GM23338 (cell line): ENCODE data around the gene PTPRC. TPM values are rescaled to one million over a fixed set of nuclear protein-coding genes. Genes with fewer than 3 reads are reported as not detected.

ENCODE experiments used
- ATAC-seq: fragments of 200-7000 bp; cut with Tn5 transposase; 3 replicates; pipeline ENCODE4 v1.9.1; 2020
- DNase-seq: peaks from one replicate; pipeline ENCODE4 v3.0.0-alpha.2; 2015; ENCODE audit warnings: low spot score
- H2AFZ ChIP-seq: fragments of 200-600 bp; sonication (generic); 2 replicates; pipeline ENCODE4 v1.8.0; 2016; ENCODE audit warnings: antibody characterized with exemption, mild to moderate bottlenecking, moderate library complexity
- H3F3A ChIP-seq: fragments of 200-600 bp; sonication (generic); replicated peaks from 2 replicates; pipeline ENCODE4 v1.8.0; 2017; ENCODE audit warnings: antibody characterized with exemption, mixed run types, low read depth
- H3K27ac ChIP-seq: fragments of 200-600 bp; sonication (generic); 2 replicates; pipeline ENCODE4 v1.6.1; 2016; ENCODE audit warnings: low read depth
- H3K27me3 ChIP-seq: fragments of 200-600 bp; sonication (generic); 2 replicates; pipeline ENCODE4 v1.8.0; 2016; ENCODE audit warnings: mild to moderate bottlenecking, mixed run types, moderate library complexity; ENCODE audit not compliant: insufficient read depth
- H3K36me3 ChIP-seq: fragments of 200-600 bp; sonication (generic); 2 replicates; pipeline ENCODE4 v1.8.0; 2016; ENCODE audit warnings: mild to moderate bottlenecking; ENCODE audit not compliant: insufficient read depth
- H3K4me1 ChIP-seq: fragments of 200-600 bp; sonication (generic); 2 replicates; pipeline ENCODE4 v1.8.0; 2016; ENCODE audit warnings: mild to moderate bottlenecking, moderate library complexity; ENCODE audit not compliant: insufficient read depth
- H3K4me2 ChIP-seq: fragments of 200-600 bp; sonication (generic); 2 replicates; pipeline ENCODE4 v1.7.1; 2017; ENCODE audit warnings: mixed run types
- H3K4me3 ChIP-seq: fragments of 200-600 bp; sonication (generic); 2 replicates; pipeline ENCODE4 v1.6.1; 2016; ENCODE audit warnings: mixed run types
- H3K79me2 ChIP-seq: fragments of 200-600 bp; sonication (generic); replicated peaks from 2 replicates; pipeline ENCODE4 v1.8.0; 2017; ENCODE audit warnings: mild to moderate bottlenecking; ENCODE audit not compliant: insufficient read depth
- H3K9me2 ChIP-seq: fragments of 200-600 bp; sonication (generic); 2 replicates; pipeline ENCODE4 v1.8.0; 2017; ENCODE audit not compliant: insufficient read depth
- H4K20me1 ChIP-seq: fragments of 200-600 bp; sonication (generic); replicated peaks from 2 replicates; pipeline ENCODE4 v1.8.0; 2017; ENCODE audit warnings: mild to moderate bottlenecking; ENCODE audit not compliant: insufficient read depth
- H3K27ac Mint-ChIP-seq: 2 replicates; pipeline ENCODE4 v1.8.0; 2020; ENCODE audit warnings: inconsistent platforms, mild to moderate bottlenecking, moderate library complexity, mixed read lengths
- H3K27me3 Mint-ChIP-seq: 3 replicates; pipeline ENCODE4 v1.8.0; 2022; ENCODE audit warnings: low read depth, mild to moderate bottlenecking, moderate library complexity, mixed read lengths, inconsistent platforms; ENCODE audit not compliant: insufficient read depth, poor library complexity
- H3K36me3 Mint-ChIP-seq: 3 replicates; pipeline ENCODE4 v1.8.0; 2021; ENCODE audit warnings: low read depth, mild to moderate bottlenecking, inconsistent platforms, moderate library complexity, mixed read lengths
- H3K4me1 Mint-ChIP-seq: 3 replicates; pipeline ENCODE4 v1.8.0; 2020; ENCODE audit warnings: mild to moderate bottlenecking, inconsistent platforms, mixed read lengths
- H3K4me3 Mint-ChIP-seq: 3 replicates; pipeline ENCODE4 v1.8.0; 2021; ENCODE audit warnings: moderate library complexity, mild to moderate bottlenecking, inconsistent platforms, mixed read lengths
- H3K9me3 Mint-ChIP-seq: 3 replicates; pipeline ENCODE4 v1.8.0; 2020; ENCODE audit warnings: moderate library complexity, mild to moderate bottlenecking, inconsistent platforms, mixed read lengths
- CREB1 ChIP-seq: fragments of 250-450 bp; sonication (Bioruptor Pico); IDR thresholded peaks from 2 replicates; pipeline ENCODE4 v1.5.0; 2020; ENCODE audit warnings: low read depth, mild to moderate bottlenecking, moderate library complexity
- CTCF ChIP-seq, 2 experiments: fragments of 200-600 bp in 1 of 2; sonication (generic) in 1 of 2; conservative IDR thresholded peaks; 2 replicates each; pipeline versions ENCODE4 v1.5.1 to v1.6.1; 2016 to 2017; ENCODE audit warnings: antibody characterized with exemption in 2 of 2, low read depth in 2 of 2, mild to moderate bottlenecking in 2 of 2, moderate library complexity in 1 of 2
- ETS1 ChIP-seq: IDR thresholded peaks from 2 replicates; pipeline ENCODE4 v1.6.1; 2016; ENCODE audit warnings: antibody characterized with exemption
- EZH2 ChIP-seq: fragments of 200-600 bp; sonication (generic); IDR thresholded peaks from one replicate; pipeline ENCODE4 v1.8.0; 2017; ENCODE audit warnings: antibody characterized with exemption, mild to moderate bottlenecking, low read depth; ENCODE audit not compliant: unreplicated experiment
- EZH2phosphoT487 ChIP-seq: fragments of 200-600 bp; sonication (generic); IDR thresholded peaks from one replicate; pipeline ENCODE4 v1.8.1; 2018; ENCODE audit warnings: antibody characterized with exemption; ENCODE audit not compliant: unreplicated experiment
- JUNB ChIP-seq: IDR thresholded peaks from one replicate; pipeline ENCODE4 v1.6.1; 2016; ENCODE audit warnings: antibody characterized with exemption; ENCODE audit not compliant: unreplicated experiment
- NANOG ChIP-seq: IDR thresholded peaks from 2 replicates; pipeline ENCODE4 v1.6.1; 2016; ENCODE audit warnings: antibody characterized with exemption, borderline replicate concordance
- POLR2AphosphoS5 ChIP-seq: IDR thresholded peaks from 2 replicates; pipeline ENCODE4 v1.6.1; 2016; ENCODE audit warnings: antibody characterized with exemption, low read depth
- REST ChIP-seq: IDR thresholded peaks from one replicate; pipeline ENCODE4 v1.6.1; 2018; ENCODE audit warnings: antibody characterized with exemption; ENCODE audit not compliant: unreplicated experiment
- STAT1 ChIP-seq: IDR thresholded peaks from one replicate; pipeline ENCODE4 v1.6.1; 2016; ENCODE audit warnings: antibody characterized with exemption; ENCODE audit not compliant: unreplicated experiment
- ZNF114 ChIP-seq: fragments of 250-450 bp; sonication (Bioruptor Pico); IDR thresholded peaks from 2 replicates; pipeline ENCODE4 v1.5.0; 2020; ENCODE audit warnings: mild to moderate bottlenecking, moderate library complexity
- ZNF331 ChIP-seq: fragments of 250-450 bp; sonication (Bioruptor Pico); IDR thresholded peaks from 2 replicates; pipeline ENCODE4 v1.5.0; 2020; ENCODE audit warnings: low read depth, mild to moderate bottlenecking, moderate library complexity
- ZNF462 ChIP-seq: fragments of 250-450 bp; sonication (Bioruptor Pico); IDR thresholded peaks from 2 replicates; pipeline ENCODE4 v1.5.0; 2020; ENCODE audit warnings: mild to moderate bottlenecking, moderate library complexity
- polyA plus RNA-seq: library from polyadenylated mRNA; unstranded; fragments of >200 nt; fragmentation: Nextera tagmentation; extraction: Ambion mirVana; gene quantifications from 2 replicates; pipeline ENCODE4 v1.2.1, GENCODE V29; 2016
- total RNA-seq: library from RNA; depleted of rRNA; stranded (reverse); fragments of >200 nt; shearing (Covaris generic); gene quantifications from 2 replicates; pipeline ENCODE4 v1.2.3, GENCODE V29; 2014

Gene PTPRC
- total and polyA plus RNA-seq, 2 experiments from 2014 or later: 0.10 to 0.52 TPM

GRCh38 chr1:198674009-198674408, 35.2 kb downstream of the PTPRC start:
- ATAC-seq: no peak
- Histone ChIP-seq H3K36me3 (no peaks in the 10 kb centered on the region), H2AFZ (no peak overlapping the region), H3K4me3 (no peak overlapping the region), H3K4me1 (peaks cover 3% of the 10 kb centered on the region; the same call in 1 of the 2 replicates), H3F3A (no peaks in the 10 kb centered on the region), H4K20me1 (no peaks in the 10 kb centered on the region), H3K27ac (no peak overlapping the region), H3K9me2 (no peaks in the 10 kb centered on the region), H3K27me3 (no peaks in the 10 kb centered on the region), H3K4me2 (no peak overlapping the region), H3K79me2 (no peaks in the 10 kb centered on the region)
- Mint-ChIP-seq H3K27me3 (peaks cover 1% of the 10 kb centered on the region), H3K4me3 (no peak overlapping the region), H3K27ac (no peak overlapping the region), H3K4me1 (peaks cover 21% of the 10 kb centered on the region), H3K36me3 (no peaks in the 10 kb centered on the region), H3K9me3 (no peaks in the 10 kb centered on the region)
- no peak for TF ChIP-seq NANOG
- no peak for TF ChIP-seq ZNF331 (CRISPR knock-in tag)
- no peak for TF ChIP-seq JUNB
- no peak for TF ChIP-seq CTCF (conservative IDR thresholded peaks at IDR 0.05; ENCODE audit: low read depth in 2 of 2)
- no peak for TF ChIP-seq CREB1 (CRISPR knock-in tag)
- TF ChIP-seq ZNF114 (CRISPR knock-in tag): no peak
- TF ChIP-seq STAT1: no peak
- no peak for TF ChIP-seq ETS1
- TF ChIP-seq ZNF462 (CRISPR knock-in tag): no peak
- TF ChIP-seq EZH2: no peak
- TF ChIP-seq POLR2AphosphoS5: no peak
- TF ChIP-seq REST: no peak
- no peak for TF ChIP-seq EZH2phosphoT487
- no peak for DNase-seq
